CD4-positive, alpha-beta T cell (primary cell): ENCODE measurements around the gene MAP2K7. TPM values are rescaled to one million over a fixed set of nuclear protein-coding genes. Genes with fewer than 3 reads are reported as not detected.
"Not testable (repeated sequence)": the region's sequence is repeated elsewhere in the genome, so short reads cannot be mapped to it uniquely, and the experiment has no call there.

Experiments used
- ATAC-seq: fragments of 200-7000 bp; cut with Tn5 transposase; one replicate; pipeline ENCODE4 v1.10.0; 2022; ENCODE audit warnings: mild to moderate bottlenecking; ENCODE audit not compliant: poor library complexity
- CTCF ChIA-PET: fragments of 350-600 bp; sonication (Branson Sonifier 250); formaldehyde crosslinking; loops from one replicate; lab custom pipeline; 2021; ENCODE audit warnings: antibody characterized with exemption, inconsistent platforms; lab: Charles Lee
- POLR2A ChIA-PET: fragments of 350-600 bp; sonication (Branson Sonifier 250); formaldehyde crosslinking; loops from one replicate; lab custom pipeline; 2021; ENCODE audit warnings: antibody characterized with exemption, inconsistent platforms; lab: Charles Lee
- DNase-seq, 14 experiments: peaks; one replicate each; pipeline ENCODE4 v3.0.0-alpha.2; 2013 to 2020; ENCODE audit warnings: mixed read lengths in 2 of 14
- H3K27ac ChIP-seq, 2 donors: one replicate each; pipeline versions ENCODE4 v1.5.1 to v1.7.0; 2013; ENCODE audit warnings: low read length in 2 of 2, low read depth in 1 of 2, mild to moderate bottlenecking in 1 of 2
- H3K27me3 ChIP-seq, 2 experiments: 1 replicate in 1 of 2; 2 replicates in 1 of 2; pipeline versions ENCODE4 v1.6.1 to v1.7.0; 2013; ENCODE audit warnings: low read length in 2 of 2, control low read depth in 1 of 2, mild to moderate bottlenecking in 1 of 2, moderate library complexity in 1 of 2; ENCODE audit not compliant: insufficient read depth in 2 of 2, control insufficient read depth in 1 of 2
- H3K36me3 ChIP-seq: one replicate; pipeline ENCODE4 v1.6.1; 2013; ENCODE audit warnings: low read length, control low read depth; ENCODE audit not compliant: insufficient read depth
- H3K4me1 ChIP-seq: one replicate; pipeline ENCODE4 v1.6.1; 2013; ENCODE audit warnings: low read length, control low read depth; ENCODE audit not compliant: insufficient read depth
- H3K4me3 ChIP-seq: one replicate; pipeline ENCODE4 v1.5.1; 2013; ENCODE audit warnings: mild to moderate bottlenecking, low read length, moderate library complexity
- H3K9me3 ChIP-seq, 2 experiments: 1 replicate in 1 of 2; 2 replicates in 1 of 2; pipeline versions ENCODE4 v1.6.1 to v1.7.0; 2013; ENCODE audit warnings: low read length in 2 of 2, mild to moderate bottlenecking in 2 of 2, control low read depth in 1 of 2, moderate library complexity in 1 of 2; ENCODE audit not compliant: control insufficient read depth in 1 of 2, insufficient read depth in 1 of 2
- H3K27ac Mint-ChIP-seq: one replicate; pipeline ENCODE4 v1.8.0; 2020; ENCODE audit warnings: mixed read lengths
- H3K27me3 Mint-ChIP-seq: one replicate; pipeline ENCODE4 v1.8.0; 2021; ENCODE audit warnings: mixed read lengths
- H3K36me3 Mint-ChIP-seq: one replicate; pipeline ENCODE4 v1.8.0; 2021; ENCODE audit warnings: low read depth, mixed read lengths
- H3K4me1 Mint-ChIP-seq: one replicate; pipeline ENCODE4 v1.8.0; 2021; ENCODE audit warnings: low read depth, mixed read lengths
- H3K4me3 Mint-ChIP-seq: one replicate; pipeline ENCODE4 v1.8.0; 2020; ENCODE audit warnings: mild to moderate bottlenecking, mixed read lengths
- H3K9me3 Mint-ChIP-seq: one replicate; pipeline ENCODE4 v1.8.0; 2020; ENCODE audit warnings: mixed read lengths
- CTCF ChIP-seq: fragments of 200-600 bp; IDR thresholded peaks from one replicate; pipeline ENCODE4 v1.8.0; 2022; ENCODE audit warnings: antibody characterized with exemption, mild to moderate bottlenecking
- intact Hi-C, 2 experiments: fragments of 100-400 bp; cut with DNase I in 1 of 2; cut with micrococcal nuclease in 1 of 2; formaldehyde crosslinking; loops; one replicate each; pipeline versions ENCODE4 v1.15.1 to v1.9.0; 2023 to 2025; cut with DNase I, micrococcal nuclease
- total RNA-seq, 174 experiments: library from RNA in 2 of 174; stranded (reverse) in 2 of 174; gene quantifications; one replicate each; pipeline ENCODE4 v1.2.3 and lab custom pipeline; 2021 to 2026

MAP2K7 gene
- total RNA-seq, 2 experiments from 2014 or later, result 81.7 to 82.3 TPM

GRCh38 chr19:7856679-7857663 lies 46.7 kb upstream of the MAP2K7 start:
- Mint-ChIP-seq H3K9me3 (no peaks in the 10 kb centered on the region), H3K27me3 (peaks cover 3% of the 10 kb centered on the region), H3K4me1 (no peaks in the 10 kb centered on the region), H3K4me3 (no peak overlapping the region), H3K27ac (no peak overlapping the region), H3K36me3 (no peaks in the 10 kb centered on the region)
- H3K27ac ChIP-seq, result no peak overlapping the region
- TF ChIP-seq CTCF, result no peak
- ATAC-seq (no peak), DNase-seq (peak in 1 of 14 experiments; percentile 14)
- CTCF ChIA-PET, result no interaction called here
- no peaks in the 10 kb centered on the region for H3K36me3 ChIP-seq
- intact Hi-C loops, result no loop called here
- H3K9me3 ChIP-seq, result no peaks in the 10 kb centered on the region
- peaks cover 23% of the 10 kb centered on the region for H3K4me1 ChIP-seq
- peaks cover 23 to 31% of the 10 kb centered on the region in 2 experiments for H3K27me3 ChIP-seq
- POLR2A ChIA-PET, result interaction anchor here (0.6 to 2.6 kb wide), 2 partner anchors 12 to 1950 kb away, joined by 4 to 10 read pairs; no protein-coding TSS in a partner anchor
- no peak overlapping the region for H3K4me3 ChIP-seq

GRCh38 chr19:7857727-7858108 lies 46.0 kb upstream of the MAP2K7 start:
- intact Hi-C loops, result no loop called here
- no peak for TF ChIP-seq CTCF
- peaks cover 27% of the 10 kb centered on the region for H3K4me1 ChIP-seq
- H3K27me3 ChIP-seq, result peaks cover 24 to 33% of the 10 kb centered on the region in 2 experiments
- Mint-ChIP-seq H3K36me3 (no peaks in the 10 kb centered on the region), H3K27ac (no peak overlapping the region), H3K4me3 (no peak overlapping the region), H3K27me3 (peaks cover 3% of the 10 kb centered on the region), H3K4me1 (no peaks in the 10 kb centered on the region), H3K9me3 (no peaks in the 10 kb centered on the region)
- ChIA-PET CTCF (interaction anchor here (0.6 to 2.0 kb wide), 2 partner anchors 12 to 73 kb away, joined by 4 to 10 read pairs; no protein-coding TSS in a partner anchor), POLR2A (interaction anchor here (0.5 to 2.6 kb wide), 3 partner anchors 11 to 63 kb away, joined by 3 to 10 read pairs (median 5); partner anchors contain the start of gene SNAPC2)
- no peak overlapping the region for H3K27ac ChIP-seq
- H3K9me3 ChIP-seq, result no peaks in the 10 kb centered on the region
- peak in 1 of 14 experiments; percentile 14 for DNase-seq
- ATAC-seq, result no peak
- no peaks in the 10 kb centered on the region for H3K36me3 ChIP-seq
- no peak overlapping the region for H3K4me3 ChIP-seq

GRCh38 chr19:7858109-7858770 lies 45.4 kb upstream of the MAP2K7 start:
- peak; percentile 53 for ATAC-seq
- intact Hi-C loops, result no loop called here
- no peak overlapping the region for H3K4me3 Mint-ChIP-seq
- peaks cover 28% of the 10 kb centered on the region for H3K4me1 ChIP-seq
- POLR2A ChIA-PET, result interaction anchor here (0.5 to 2.6 kb wide), 3 partner anchors 11 to 62 kb away, joined by 3 to 10 read pairs (median 5); partner anchors contain the start of gene SNAPC2
- peak in 2 of 14 experiments; percentile 47 to 49 for DNase-seq
- no peaks in the 10 kb centered on the region for H3K9me3 ChIP-seq
- H3K9me3 Mint-ChIP-seq, result no peaks in the 10 kb centered on the region
- CTCF ChIA-PET, result interaction anchor here (0.6 to 2.0 kb wide), 2 partner anchors 11 to 72 kb away, joined by 4 to 10 read pairs; no protein-coding TSS in a partner anchor
- no peaks in the 10 kb centered on the region for H3K4me1 Mint-ChIP-seq
- no peaks in the 10 kb centered on the region for H3K36me3 Mint-ChIP-seq
- no peak overlapping the region for H3K4me3 ChIP-seq
- H3K27me3 Mint-ChIP-seq, result peaks cover 3% of the 10 kb centered on the region
- TF ChIP-seq CTCF, result no peak
- peaks cover 24 to 33% of the 10 kb centered on the region in 2 experiments for H3K27me3 ChIP-seq
- no peak overlapping the region for H3K27ac ChIP-seq
- H3K36me3 ChIP-seq, result no peaks in the 10 kb centered on the region
- H3K27ac Mint-ChIP-seq, result no peak overlapping the region

GRCh38 chr19:7859087-7859486 lies 44.6 kb upstream of the MAP2K7 start:
- H3K9me3 ChIP-seq, H3K27me3 Mint-ChIP-seq, ATAC-seq, H3K36me3 ChIP-seq, H3K36me3 Mint-ChIP-seq, H3K4me3 ChIP-seq, H3K9me3 Mint-ChIP-seq, H3K27ac Mint-ChIP-seq, H3K27ac ChIP-seq, DNase-seq, H3K4me1 Mint-ChIP-seq, intact Hi-C loops, H3K4me3 Mint-ChIP-seq: not testable (repeated sequence)
- H3K27me3 ChIP-seq, result peaks cover 24 to 33% of the 10 kb centered on the region in 2 experiments
- ChIA-PET CTCF (interaction anchor here (2.0 kb wide), 1 partner anchor 10 kb away, joined by 10 read pairs; no protein-coding TSS in a partner anchor), POLR2A (interaction anchor here (2.6 kb wide), 1 partner anchor 10 kb away, joined by 10 read pairs; no protein-coding TSS in a partner anchor)
- peaks cover 28% of the 10 kb centered on the region for H3K4me1 ChIP-seq
